CD4-positive, alpha-beta T cell treated with Interleukin-17A for 4 hours (primary cell): Measurements from ENCODE around the gene FSD1L.
A peak's percentile ranks its signal among the peaks of the same experiment; 100 is the strongest.
"Not testable (repeated sequence)": the region's sequence is repeated elsewhere in the genome, so short reads cannot be mapped to it uniquely, and the experiment has no call there.

Experiments
- DNase-seq: peaks from one replicate; pipeline ENCODE4 v3.0.0-alpha.2; 2020; ENCODE audit warnings: mixed read lengths

The FSD1L gene

GRCh38 chr9:105496826-105497225 is 49.0 kb downstream of the FSD1L start:
- DNase-seq: no peak

DNA sequence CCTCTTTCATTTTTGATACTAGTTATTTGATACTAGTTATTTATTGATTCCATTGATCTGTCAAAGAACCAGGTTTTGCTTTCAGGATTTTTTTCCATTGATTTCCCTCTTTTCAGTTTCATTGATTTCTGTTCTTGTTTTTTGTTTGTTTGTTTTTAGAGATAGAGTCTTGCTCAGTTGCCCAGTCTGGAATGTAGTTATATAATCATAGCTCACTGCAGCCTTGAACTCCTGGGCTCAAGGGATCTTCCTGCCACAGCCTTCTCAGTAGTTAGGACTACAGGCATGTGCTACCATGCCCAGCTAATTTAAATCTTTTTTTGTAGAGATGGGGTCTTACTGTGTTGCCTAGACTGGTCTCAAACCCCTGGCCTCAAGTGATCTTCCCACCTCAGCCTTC is 49.9 kb downstream of the FSD1L start:
- no peak for DNase-seq

DNA sequence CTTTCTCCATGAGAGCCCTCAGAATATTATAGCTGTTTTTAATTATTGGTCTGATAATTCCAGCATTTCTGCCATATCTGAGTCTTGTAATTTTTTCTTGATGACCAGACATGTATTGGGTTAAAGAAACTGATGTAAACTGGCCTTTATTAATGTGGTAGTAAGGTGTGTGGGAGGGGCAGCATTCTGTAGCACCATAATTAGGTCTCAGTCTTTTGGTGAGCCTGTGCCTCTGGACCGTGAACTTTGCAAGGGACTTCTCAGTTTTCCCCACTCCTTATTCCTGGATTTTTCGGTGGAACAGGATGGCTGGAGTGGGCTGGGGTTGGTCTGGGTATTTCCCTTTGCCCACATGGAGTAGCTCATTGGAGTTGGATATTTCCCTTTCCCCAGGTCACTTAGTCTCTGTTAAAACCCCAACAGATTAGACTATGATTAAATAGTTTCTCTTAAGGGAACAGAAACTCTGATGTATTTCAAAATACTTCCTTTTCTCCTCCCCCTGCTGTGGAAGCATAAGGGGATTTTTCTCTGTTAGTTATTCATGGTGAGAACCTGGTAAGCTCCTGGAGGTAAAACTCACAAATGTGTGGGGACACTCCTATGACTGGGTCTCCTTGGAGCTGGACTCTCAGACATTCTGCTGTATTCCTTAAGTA is 52.4 kb downstream of the FSD1L start:
- no peak for DNase-seq

DNA sequence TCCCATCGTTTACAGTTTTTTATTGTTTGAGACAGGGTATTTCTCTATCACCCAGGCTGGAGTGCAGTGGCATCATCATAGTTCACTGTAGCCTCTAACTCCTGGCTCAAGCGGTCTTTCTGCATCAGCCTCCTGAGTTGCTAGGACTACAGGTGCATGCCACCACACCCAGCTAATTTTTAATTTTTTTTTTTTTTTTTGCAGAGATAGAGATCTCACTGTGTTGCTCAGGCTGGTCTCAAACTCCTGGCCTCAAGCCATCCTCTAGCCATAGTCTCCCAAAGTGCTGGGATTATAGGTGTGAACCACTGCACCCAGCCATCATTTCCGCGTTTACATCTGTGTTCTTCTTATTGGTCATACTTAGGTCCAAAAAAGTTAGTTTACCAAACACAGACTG is 53.6 kb downstream of the FSD1L start:
- no peak for DNase-seq

DNA sequence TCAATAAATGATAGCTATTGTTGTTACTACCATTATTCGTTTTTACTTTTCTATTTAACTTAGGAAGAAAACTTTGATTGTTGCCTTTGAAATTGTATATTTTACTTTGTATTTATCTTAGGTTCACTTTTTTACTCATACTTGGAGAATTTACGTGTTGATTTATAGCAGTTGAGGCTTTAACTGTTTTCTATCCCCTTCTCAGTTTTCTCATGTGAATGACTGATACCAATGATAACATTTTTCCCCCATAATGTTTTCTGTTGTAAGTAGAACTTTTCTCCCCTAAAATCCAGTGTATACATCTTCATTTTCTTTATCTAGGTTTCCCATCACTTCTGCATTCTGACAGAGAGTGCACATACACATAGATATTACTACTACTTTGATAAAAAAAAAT is 54.4 kb downstream of the FSD1L start:
- no peak for DNase-seq

DNA sequence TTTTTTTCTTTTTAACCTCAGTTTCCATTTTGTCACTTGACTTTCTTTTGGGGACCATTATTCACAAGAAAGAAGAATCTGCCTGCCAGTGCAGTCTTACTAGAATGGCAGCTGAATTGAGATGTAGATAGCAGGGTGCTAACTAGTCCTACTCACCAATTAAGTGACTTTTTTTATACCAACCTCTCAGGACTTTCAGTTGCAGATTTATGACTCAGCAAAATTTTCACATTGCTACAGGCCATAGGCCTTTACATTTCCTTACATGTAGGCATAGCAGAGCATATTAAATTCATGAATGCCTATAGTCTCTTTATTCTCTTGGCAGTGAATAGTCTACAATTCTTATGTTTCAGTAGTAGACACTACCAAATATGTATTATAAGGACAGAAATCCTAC is 56.0 kb downstream of the FSD1L start:
- no peak for DNase-seq

DNA sequence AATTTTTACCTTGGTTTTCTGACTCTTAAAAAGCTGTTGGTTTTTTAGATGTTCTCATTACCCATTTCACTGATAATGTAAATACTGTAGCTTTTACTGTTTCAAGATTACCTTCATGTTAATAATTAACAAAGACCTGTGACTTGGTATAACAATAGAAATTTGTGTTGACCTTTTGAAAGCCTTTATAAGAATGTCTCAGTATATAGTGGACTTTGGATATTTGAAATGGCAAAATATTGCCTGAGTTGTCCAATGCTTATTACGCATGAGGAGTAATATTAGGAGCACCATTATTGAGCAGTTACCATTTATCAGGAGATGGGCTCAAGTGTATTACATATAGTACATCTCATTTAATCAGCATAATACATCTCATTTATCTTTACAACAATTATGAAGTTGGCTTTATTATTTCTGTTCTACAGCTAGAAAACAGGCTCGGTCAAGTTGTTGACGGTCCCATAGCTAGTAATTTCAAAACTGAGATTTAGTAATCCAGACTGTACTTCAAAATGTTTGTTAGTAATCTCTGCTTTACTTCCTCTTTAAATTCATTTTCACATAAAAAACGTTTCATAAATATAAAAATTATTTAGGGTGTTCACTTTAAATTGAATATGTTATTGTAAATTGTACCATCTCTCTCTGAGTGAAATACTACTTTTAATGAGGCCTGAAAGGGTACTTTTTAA is 59.4 kb downstream of the FSD1L start:
- DNase-seq: no peak

DNA sequence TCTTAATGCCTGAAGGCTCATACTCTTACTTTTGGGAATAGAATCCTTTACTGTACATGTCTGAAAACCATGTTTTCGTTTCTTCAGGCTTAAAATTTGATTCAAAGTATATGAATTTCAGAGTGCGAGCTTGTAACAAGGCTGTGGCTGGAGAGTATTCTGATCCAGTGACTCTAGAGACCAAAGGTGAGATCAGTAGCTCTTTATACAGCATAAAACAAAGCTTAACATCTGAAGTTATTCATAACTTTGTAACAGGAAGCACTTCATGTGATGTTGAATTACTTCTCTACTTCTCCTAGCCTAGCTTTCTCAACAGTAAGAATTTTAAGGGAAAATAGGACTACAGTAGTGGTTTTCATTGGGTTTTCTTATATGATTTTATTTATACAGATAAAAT is 60.7 kb downstream of the FSD1L start:
- no peak for DNase-seq

DNA sequence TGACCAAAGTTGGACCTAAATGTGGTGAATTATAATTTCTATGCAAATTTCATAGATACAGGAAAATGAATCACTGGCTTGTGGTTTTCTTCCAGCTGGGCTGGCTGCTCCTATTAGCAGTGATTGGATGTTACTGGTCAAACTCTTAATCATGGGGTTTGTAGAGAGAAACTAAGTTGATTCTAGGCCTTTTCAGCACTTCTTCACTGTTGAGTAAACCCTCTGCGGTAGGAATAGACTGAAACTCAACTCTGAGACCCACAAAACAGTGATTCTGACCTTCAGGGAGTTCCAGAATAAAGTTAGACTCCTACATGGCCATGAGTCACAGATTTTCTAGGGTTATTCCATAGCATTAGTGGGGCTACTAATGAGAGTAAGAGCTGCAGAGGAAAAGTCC is 62.2 kb downstream of the FSD1L start:
- DNase-seq: no peak

- no peak for DNase-seq
These were observed 63.6 kb downstream of the FSD1L start for GRCh38 chr9:105511446-105511845.

DNA sequence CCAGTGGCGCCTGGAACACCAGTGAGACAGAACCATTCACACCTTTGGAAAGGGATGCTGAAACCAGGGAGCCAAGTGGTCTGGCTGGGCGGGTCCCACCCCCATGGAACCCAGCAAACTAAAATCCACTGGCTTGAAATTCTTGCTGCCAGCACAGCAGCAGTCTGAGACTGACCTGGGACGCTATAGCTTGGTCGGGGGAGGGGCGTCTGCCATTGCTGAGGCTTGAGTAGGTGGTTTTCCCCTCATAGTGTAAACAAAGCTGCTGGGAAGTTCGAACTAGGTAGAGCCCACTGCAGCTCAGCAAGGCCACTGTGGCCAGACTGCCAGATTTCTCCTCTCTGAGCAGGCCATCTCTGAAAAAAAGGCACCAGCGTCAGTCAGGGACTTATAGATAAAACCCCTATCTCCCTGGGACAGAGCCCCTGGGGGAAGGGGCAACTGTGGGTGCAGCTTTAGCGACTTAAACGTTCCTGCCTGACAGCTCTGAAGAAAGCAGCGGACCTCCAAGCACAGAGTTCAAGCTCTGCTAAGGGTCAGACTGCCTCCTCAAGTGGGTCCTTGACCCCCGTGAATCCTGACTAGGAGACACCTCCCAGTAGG is 68.1 kb downstream of the FSD1L start:
- no peak for DNase-seq

GRCh38 chr9:105519710-105520369 is 72.0 kb downstream of the FSD1L start:
- peak; percentile 33 for DNase-seq

DNA sequence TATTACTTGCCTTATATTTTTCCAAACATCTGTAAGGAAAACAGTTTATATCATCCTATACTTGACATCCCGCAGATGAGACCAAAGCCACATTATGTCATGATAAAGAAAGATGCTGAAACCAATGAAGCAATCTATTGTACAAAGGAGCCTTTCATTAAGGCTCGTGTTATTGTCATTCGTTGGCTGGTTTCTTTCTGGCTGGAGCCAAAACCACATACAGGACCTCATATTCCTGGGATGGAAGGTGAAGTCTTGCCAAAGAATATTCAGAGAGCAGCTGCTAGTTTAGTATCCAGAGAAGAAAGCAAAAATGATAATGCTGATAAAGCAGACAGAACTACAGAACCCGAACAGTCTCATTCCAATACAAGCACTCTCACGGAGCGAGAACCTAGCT is 73.2 kb downstream of the FSD1L start:
- DNase-seq: not testable (repeated sequence)

GRCh38 chr9:105522618-105523385 is 75.0 kb downstream of the FSD1L start:
- DNase-seq: not testable (repeated sequence)

GRCh38 chr9:105531530-105531929 is 83.7 kb downstream of the FSD1L start:
- DNase-seq: no peak

DNA sequence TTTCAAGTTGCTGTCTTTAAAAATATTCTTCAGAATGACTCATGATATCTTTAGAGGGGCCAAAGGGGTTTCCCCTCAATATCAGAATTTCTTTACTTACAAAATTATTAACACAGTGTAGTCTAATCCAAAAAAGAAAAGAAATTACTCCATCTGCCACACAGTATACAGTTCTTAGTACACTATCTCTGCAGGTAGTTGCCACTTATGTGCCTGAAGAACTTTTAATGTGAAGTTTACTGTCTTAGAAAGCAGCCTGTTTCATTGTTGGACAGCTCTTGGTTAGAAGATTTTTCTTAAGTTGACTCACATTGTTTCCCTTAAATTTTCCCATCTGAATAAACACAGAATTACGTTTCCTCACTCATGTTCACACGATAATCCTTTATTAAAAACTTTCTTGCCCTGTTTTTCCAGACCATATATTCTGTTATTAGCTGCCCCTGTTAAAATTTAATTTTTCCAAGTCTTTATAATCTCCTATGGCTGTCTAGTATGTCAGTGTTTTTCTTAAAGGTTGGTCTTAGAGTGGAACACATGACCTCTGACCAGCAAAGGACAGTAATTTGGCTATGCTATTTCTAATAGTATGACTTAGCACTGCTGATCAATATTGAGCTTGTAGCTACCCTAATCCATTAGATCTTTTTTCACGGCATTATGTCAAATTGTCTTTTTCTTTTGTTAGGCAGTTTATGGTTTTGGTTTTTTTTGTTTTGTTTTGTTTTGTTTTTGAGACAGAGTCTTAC is 88.3 kb downstream of the FSD1L start:
- no peak for DNase-seq

GRCh38 chr9:105539452-105539851 is 91.6 kb downstream of the FSD1L start:
- DNase-seq: no peak

GRCh38 chr9:105541838-105542237 is 94.0 kb downstream of the FSD1L start:
- no peak for DNase-seq

GRCh38 chr9:105554042-105554441 is 106.2 kb downstream of the FSD1L start:
- no peak for DNase-seq

- DNase-seq: peak; percentile 79
These were observed 110.2 kb downstream of the FSD1L start, which contains the start of gene FKTN for GRCh38 chr9:105557804-105558610. FKTN (plus strand) TSS chr9:105558131; CDS start chr9:105575033, 16,902 bp downstream.

DNA sequence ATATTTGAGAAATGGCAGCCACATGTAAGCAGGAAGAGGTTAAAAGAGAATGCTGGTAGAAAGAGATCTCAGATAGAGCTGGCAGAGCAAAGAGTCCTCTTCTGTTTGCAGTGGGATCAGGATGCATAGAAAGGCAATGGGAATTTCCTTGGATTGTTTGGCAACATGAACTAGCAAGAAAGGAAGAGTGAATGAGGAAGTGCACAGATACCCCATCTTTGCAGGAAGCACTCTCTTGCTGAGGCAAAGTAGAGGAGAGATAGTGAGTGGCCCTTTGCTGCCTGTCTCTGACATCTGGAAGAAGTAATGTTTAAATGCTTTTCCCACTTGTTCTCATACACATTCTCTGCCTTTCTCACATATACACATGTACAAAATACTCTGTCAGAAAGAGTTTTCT is 124.6 kb downstream of the FSD1L start:
- no peak for DNase-seq
